ENCODE measurements around the gene TTC17.
"Not testable (repeated sequence)": the region's sequence is repeated elsewhere in the genome, so short reads cannot be mapped to it uniquely, and the experiment has no call there.

The TTC17 gene

DNA sequence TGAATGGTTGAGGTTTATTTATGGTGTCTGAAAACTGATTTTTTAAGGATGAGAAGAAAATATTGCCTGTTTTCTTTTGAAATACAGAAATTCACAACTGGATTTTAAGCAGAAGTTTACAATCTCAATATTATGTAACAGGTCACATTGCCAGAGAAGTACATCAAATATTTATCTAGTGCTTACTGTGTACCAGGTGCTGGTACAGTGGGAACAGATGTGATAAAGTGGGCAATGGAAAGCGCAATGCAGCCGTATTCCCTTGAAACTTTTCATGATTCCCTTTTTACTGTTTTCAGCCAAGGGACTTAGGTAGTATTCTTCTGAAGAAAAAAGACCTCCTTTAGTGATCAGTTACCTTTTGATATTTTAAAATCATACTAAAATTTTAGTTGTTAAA, 49.6 kb downstream of the TTC17 start:
- TF ChIP-seq, protein P1, sequence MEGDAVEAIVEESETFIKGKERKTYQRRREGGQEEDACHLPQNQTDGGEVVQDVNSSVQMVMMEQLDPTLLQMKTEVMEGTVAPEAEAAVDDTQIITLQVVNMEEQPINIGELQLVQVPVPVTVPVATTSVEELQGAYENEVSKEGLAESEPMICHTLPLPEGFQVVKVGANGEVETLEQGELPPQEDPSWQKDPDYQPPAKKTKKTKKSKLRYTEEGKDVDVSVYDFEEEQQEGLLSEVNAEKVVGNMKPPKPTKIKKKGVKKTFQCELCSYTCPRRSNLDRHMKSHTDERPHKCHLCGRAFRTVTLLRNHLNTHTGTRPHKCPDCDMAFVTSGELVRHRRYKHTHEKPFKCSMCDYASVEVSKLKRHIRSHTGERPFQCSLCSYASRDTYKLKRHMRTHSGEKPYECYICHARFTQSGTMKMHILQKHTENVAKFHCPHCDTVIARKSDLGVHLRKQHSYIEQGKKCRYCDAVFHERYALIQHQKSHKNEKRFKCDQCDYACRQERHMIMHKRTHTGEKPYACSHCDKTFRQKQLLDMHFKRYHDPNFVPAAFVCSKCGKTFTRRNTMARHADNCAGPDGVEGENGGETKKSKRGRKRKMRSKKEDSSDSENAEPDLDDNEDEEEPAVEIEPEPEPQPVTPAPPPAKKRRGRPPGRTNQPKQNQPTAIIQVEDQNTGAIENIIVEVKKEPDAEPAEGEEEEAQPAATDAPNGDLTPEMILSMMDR (IDR thresholded peaks at IDR 0.05; ENCODE audit: control insufficient read depth, extremely low read depth, insufficient read depth), result no peak
- DNase-seq (ENCODE audit: low read depth), result peak; percentile 27
- H3K4me3 ChIP-seq (ENCODE audit: low read depth, low read length), result no peak overlapping the region

DNA sequence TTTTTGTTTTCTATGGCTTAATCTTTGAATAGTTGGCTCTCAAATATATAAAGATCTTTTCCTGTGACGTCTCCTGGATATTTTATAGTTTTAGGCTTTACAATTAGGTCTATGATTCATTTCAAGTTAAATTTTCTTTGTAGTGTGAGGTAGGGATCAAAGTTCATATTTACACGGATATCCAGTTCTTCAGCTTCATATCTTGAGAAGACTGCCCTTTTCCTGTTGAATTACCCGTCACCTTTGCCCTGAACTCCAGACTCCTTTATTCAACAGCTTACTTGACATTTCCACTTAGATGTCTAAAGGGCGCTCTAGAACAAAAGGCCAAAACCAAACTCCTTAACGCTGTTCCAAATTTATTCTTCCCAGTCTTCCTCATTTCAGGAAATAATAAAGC, 51.7 kb downstream of the TTC17 start:
- DNase-seq (ENCODE audit: low read depth), result no peak
- TF ChIP-seq, protein P1 (IDR thresholded peaks at IDR 0.05; ENCODE audit: control insufficient read depth, extremely low read depth, insufficient read depth), result no peak
- no peak overlapping the region for H3K4me3 ChIP-seq (ENCODE audit: low read depth, low read length)

DNA sequence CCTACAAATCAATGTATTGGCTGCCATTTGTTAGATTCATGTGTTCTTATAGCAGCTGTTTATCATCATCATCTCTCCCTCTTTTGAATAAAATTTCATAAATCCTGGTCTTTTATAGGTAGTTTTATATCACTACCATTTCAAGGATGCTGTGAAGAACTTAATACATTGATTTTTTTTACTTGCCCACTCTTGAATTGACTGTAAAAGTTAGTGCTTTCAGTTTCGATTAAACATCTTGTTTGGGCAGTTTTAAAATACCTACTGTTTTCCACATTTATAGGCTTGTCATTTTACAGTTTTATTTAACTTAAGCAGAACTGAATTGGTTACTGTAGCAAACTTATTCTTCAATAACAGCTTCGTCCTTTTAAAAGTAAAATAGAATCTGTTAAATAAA, 59.5 kb downstream of the TTC17 start:
- H3K4me3 ChIP-seq (ENCODE audit: low read depth, low read length), result no peak overlapping the region
- TF ChIP-seq, protein P1 (IDR thresholded peaks at IDR 0.05; ENCODE audit: control insufficient read depth, extremely low read depth, insufficient read depth), result no peak
- DNase-seq (ENCODE audit: low read depth), result no peak

DNA sequence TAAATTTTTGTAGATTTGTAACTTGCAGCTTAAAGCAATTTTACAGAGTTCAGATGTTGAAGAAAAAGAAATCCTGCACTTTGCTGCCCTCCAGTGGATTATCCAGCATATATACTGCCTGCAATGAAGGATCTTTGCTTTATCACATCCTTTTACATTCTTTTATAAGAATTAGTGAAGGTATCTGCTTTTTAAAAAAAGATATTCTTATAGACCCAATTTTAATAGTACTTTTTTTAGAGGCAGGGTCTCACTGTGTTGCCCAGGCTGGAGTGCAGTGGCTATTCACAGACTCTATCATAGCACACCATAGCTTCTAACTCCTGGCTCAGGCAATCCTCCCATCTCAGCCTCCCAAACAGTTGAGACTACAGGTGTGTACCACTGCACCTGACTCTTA, 60.7 kb downstream of the TTC17 start:
- TF ChIP-seq, protein P1 (IDR thresholded peaks at IDR 0.05; ENCODE audit: control insufficient read depth, extremely low read depth, insufficient read depth), result peak; percentile 68
- no peak overlapping the region for H3K4me3 ChIP-seq (ENCODE audit: low read depth, low read length)
- DNase-seq (ENCODE audit: low read depth), result peak; percentile 7

DNA sequence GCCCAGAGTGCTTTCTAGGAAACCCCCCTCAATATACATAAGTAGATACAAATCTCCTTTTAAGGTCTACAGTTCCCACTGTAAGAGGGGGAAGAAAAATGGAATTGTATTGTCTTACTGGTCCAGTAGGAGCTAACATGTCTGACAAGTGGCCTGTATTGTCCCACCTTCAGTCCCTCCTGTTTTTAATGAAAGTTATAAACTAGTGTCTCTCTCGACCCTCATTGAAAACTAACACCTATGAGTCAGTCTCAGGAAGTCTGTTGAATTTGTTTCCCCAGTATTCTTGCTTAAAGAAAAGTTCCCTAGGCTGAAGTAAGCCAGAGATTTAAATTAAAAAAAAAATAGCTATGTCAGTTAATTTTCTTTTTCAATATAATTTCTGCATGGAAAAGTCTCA, 69.3 kb downstream of the TTC17 start:
- DNase-seq (ENCODE audit: low read depth), result no peak
- TF ChIP-seq, protein P1 (IDR thresholded peaks at IDR 0.05; ENCODE audit: control insufficient read depth, extremely low read depth, insufficient read depth), result no peak
- H3K4me3 ChIP-seq (ENCODE audit: low read depth, low read length), result no peak overlapping the region

DNA sequence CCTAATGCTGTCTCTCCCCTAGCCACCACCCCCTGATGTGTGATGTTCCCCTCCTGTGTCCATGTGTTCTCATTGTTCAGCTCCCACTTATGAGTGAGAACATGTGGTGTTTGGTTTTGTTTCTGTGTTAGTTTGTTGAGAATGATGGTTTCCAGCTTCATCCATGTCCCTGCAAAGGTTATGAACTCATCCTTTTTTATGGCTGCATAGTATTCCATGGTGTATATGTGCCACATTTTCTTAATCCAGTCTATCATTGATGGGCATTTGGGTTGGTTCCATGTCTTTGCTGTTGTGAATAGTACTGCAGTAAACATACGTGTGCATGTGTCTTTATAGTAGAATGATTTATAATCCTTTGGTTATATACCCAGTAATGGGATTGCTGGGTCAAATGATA, 72.2 kb downstream of the TTC17 start:
- not testable (repeated sequence) for H3K4me3 ChIP-seq (ENCODE audit: low read depth, low read length); DNase-seq (ENCODE audit: low read depth)

DNA sequence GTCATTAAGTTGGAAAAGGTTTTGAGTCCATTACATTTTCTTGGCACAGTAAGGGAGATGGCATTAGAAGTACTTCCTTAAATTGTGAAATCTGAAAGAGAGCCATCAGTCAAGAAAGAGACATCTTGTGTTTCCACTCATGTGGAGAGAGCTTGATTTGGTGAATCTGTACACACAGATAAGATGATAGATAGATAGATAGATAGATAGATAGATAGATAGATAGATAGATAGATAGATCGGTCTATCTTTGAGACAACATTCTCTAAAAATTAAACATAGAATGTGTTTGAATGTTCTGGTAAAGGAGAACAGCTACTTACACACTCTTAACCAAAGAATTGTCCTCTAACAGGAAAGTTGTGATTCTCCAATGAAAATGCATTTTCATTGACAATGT, 76.2 kb downstream of the TTC17 start:
- no peak for DNase-seq (ENCODE audit: low read depth)
- no peak overlapping the region for H3K4me3 ChIP-seq (ENCODE audit: low read depth, low read length)
- TF ChIP-seq, protein P1 (IDR thresholded peaks at IDR 0.05; ENCODE audit: control insufficient read depth, extremely low read depth, insufficient read depth), result no peak

All from LNCaP clone FGC (cell line).